Measurements from ENCODE around the gene ZNF74.

DNA sequence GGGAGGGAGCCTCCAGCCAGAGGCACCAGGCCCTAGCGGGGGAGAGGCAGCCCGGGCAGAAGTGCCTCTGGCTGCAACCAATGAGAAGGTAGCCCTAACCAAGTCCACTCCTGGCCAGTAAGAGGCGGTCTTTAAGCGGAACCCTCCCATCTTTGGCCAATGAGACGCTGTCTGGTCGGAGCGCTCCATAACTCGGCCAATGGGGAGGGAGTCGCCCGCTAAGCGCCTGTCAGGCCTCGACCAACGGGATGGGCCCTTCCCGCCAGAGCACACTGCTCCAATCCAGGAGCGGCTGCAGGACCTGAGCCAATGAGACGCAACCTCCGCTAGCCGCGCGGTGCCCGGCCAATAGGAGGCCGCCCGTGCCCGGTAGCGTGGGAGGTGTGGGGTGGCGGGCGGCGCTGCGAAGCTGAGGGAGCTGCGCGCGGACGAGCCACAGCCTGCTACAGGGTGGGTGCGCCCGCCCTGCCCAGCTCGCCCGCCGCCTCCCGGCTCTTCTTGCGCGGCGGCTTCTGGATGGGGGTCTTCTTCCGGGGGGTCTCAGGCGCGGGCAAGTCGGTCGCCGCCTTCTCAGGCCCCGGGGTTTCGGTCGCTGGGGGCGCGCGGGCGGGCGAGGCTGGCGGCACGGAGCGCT lies 31.1 kb downstream of the ZNF74 start:
- TF ChIP-seq, protein P1, sequence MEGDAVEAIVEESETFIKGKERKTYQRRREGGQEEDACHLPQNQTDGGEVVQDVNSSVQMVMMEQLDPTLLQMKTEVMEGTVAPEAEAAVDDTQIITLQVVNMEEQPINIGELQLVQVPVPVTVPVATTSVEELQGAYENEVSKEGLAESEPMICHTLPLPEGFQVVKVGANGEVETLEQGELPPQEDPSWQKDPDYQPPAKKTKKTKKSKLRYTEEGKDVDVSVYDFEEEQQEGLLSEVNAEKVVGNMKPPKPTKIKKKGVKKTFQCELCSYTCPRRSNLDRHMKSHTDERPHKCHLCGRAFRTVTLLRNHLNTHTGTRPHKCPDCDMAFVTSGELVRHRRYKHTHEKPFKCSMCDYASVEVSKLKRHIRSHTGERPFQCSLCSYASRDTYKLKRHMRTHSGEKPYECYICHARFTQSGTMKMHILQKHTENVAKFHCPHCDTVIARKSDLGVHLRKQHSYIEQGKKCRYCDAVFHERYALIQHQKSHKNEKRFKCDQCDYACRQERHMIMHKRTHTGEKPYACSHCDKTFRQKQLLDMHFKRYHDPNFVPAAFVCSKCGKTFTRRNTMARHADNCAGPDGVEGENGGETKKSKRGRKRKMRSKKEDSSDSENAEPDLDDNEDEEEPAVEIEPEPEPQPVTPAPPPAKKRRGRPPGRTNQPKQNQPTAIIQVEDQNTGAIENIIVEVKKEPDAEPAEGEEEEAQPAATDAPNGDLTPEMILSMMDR (conservative IDR thresholded peaks at IDR 0.05 in 1 of 2, IDR thresholded peaks at IDR 0.05 in 1 of 2; ENCODE audit: low read depth in 1 of 2, low read length in 2 of 2): no peak
- TF ChIP-seq EZH2 (IDR thresholded peaks at IDR 0.05; ENCODE audit: low read length, missing control alignments): no peak

Measured in fibroblast of lung (primary cell).